ENCODE measurements around the gene CMSS1.

Gene CMSS1

DNA sequence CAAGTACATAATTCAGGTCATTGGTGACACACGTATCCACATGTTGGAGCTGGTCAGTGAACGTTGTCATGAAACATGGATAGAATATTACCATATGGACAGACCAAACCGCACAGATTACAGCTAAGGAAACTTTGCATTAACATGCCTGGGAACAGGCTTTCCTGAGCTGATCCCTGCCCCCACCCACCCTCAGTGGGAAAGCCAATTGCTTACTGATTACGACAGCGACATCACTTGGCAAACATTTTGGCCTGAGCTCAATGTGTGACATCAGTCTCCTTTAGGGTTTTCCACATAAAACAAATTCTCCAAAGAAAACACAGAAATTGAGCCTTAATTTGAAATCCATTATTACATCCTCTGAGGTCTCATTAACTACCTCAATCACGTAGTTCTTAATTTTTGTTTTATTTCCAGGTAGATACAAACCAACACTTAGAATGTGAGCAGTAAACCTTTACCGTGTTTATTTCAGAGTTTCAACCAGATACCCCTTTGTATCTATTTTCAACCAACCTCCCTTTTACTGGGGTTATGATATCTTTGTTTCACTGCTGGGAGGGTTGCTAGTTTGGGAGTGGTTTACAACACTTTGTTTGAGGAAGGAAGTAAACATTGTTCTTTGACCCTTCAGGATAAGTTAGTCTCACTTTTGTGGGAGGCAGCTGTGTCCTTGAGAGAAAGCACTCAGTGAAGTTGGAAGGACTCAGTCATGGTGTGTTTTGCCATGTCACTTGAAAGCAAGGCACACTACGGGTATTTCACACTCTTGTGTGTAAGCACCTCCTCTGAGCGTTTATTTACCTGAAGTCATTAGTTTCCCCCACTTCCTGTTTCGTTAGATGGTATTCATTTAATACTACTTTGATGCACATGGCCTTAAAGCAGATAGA, 103.1 kb downstream of the CMSS1 start:
- Histone ChIP-seq H3K4me3 (ENCODE audit: low read depth, low read length, poor library complexity, severe bottlenecking) (no peak overlapping the region), H3K4me2 (ENCODE audit: low read length) (no peak overlapping the region), H3K36me3 (ENCODE audit: insufficient read depth, low read length) (no peaks in the 10 kb centered on the region), H3K27ac (ENCODE audit: low read depth, low read length, poor library complexity, severe bottlenecking) (no peak overlapping the region), H3K4me1 (ENCODE audit: insufficient read depth, low read length, severe bottlenecking) (peaks cover 7% of the 10 kb centered on the region), H3K79me2 (ENCODE audit: insufficient read depth, low read length) (no peaks in the 10 kb centered on the region), H3K27me3 (ENCODE audit: insufficient read depth, low read length) (no peaks in the 10 kb centered on the region), H3K9ac (ENCODE audit: low read length) (no peak overlapping the region), H3K9me3 (ENCODE audit: low read length) (no peaks in the 10 kb centered on the region), H3K9me2 (ENCODE audit: low read depth, low read length) (no peaks in the 10 kb centered on the region), H4K20me1 (ENCODE audit: insufficient read depth, low read length) (no peaks in the 10 kb centered on the region), H3F3A (ENCODE audit: insufficient read depth, low read length) (no peaks in the 10 kb centered on the region), H2AFZ (ENCODE audit: low read length) (no peak overlapping the region)
- TF ChIP-seq EZH2 (IDR thresholded peaks at IDR 0.05; ENCODE audit: borderline replicate concordance, low read length) = no peak
- TF ChIP-seq, protein P1, sequence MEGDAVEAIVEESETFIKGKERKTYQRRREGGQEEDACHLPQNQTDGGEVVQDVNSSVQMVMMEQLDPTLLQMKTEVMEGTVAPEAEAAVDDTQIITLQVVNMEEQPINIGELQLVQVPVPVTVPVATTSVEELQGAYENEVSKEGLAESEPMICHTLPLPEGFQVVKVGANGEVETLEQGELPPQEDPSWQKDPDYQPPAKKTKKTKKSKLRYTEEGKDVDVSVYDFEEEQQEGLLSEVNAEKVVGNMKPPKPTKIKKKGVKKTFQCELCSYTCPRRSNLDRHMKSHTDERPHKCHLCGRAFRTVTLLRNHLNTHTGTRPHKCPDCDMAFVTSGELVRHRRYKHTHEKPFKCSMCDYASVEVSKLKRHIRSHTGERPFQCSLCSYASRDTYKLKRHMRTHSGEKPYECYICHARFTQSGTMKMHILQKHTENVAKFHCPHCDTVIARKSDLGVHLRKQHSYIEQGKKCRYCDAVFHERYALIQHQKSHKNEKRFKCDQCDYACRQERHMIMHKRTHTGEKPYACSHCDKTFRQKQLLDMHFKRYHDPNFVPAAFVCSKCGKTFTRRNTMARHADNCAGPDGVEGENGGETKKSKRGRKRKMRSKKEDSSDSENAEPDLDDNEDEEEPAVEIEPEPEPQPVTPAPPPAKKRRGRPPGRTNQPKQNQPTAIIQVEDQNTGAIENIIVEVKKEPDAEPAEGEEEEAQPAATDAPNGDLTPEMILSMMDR (IDR thresholded peaks at IDR 0.05; ENCODE audit: low read length) = no peak

GRCh38 chr3:99921377-99921695, 103.7 kb downstream of the CMSS1 start:
- Histone ChIP-seq H3K79me2 (ENCODE audit: insufficient read depth, low read length) (no peaks in the 10 kb centered on the region), H2AFZ (ENCODE audit: low read length) (no peak overlapping the region), H4K20me1 (ENCODE audit: insufficient read depth, low read length) (no peaks in the 10 kb centered on the region), H3K4me2 (ENCODE audit: low read length) (no peak overlapping the region), H3K27me3 (ENCODE audit: insufficient read depth, low read length) (no peaks in the 10 kb centered on the region), H3K9ac (ENCODE audit: low read length) (no peak overlapping the region), H3K9me2 (ENCODE audit: low read depth, low read length) (no peaks in the 10 kb centered on the region), H3K4me1 (ENCODE audit: insufficient read depth, low read length, severe bottlenecking) (peaks cover 7% of the 10 kb centered on the region), H3K9me3 (ENCODE audit: low read length) (no peaks in the 10 kb centered on the region), H3K4me3 (ENCODE audit: low read depth, low read length, poor library complexity, severe bottlenecking) (no peak overlapping the region), H3K27ac (ENCODE audit: low read depth, low read length, poor library complexity, severe bottlenecking) (no peak overlapping the region), H3F3A (ENCODE audit: insufficient read depth, low read length) (no peaks in the 10 kb centered on the region), H3K36me3 (ENCODE audit: insufficient read depth, low read length) (no peaks in the 10 kb centered on the region)
- TF ChIP-seq, protein P1 (IDR thresholded peaks at IDR 0.05; ENCODE audit: low read length) = no peak
- TF ChIP-seq EZH2 (IDR thresholded peaks at IDR 0.05; ENCODE audit: borderline replicate concordance, low read length) = no peak

GRCh38 chr3:99921986-99922385, 104.3 kb downstream of the CMSS1 start:
- Histone ChIP-seq H3K9me3 (ENCODE audit: low read length) (no peaks in the 10 kb centered on the region), H2AFZ (ENCODE audit: low read length) (no peak overlapping the region), H3K27ac (ENCODE audit: low read depth, low read length, poor library complexity, severe bottlenecking) (no peak overlapping the region), H3K79me2 (ENCODE audit: insufficient read depth, low read length) (no peaks in the 10 kb centered on the region), H3K27me3 (ENCODE audit: insufficient read depth, low read length) (no peaks in the 10 kb centered on the region), H3K4me2 (ENCODE audit: low read length) (no peak overlapping the region), H3K4me3 (ENCODE audit: low read depth, low read length, poor library complexity, severe bottlenecking) (no peak overlapping the region), H4K20me1 (ENCODE audit: insufficient read depth, low read length) (no peaks in the 10 kb centered on the region), H3K4me1 (ENCODE audit: insufficient read depth, low read length, severe bottlenecking) (peaks cover 7% of the 10 kb centered on the region), H3F3A (ENCODE audit: insufficient read depth, low read length) (no peaks in the 10 kb centered on the region), H3K9me2 (ENCODE audit: low read depth, low read length) (no peaks in the 10 kb centered on the region), H3K36me3 (ENCODE audit: insufficient read depth, low read length) (no peaks in the 10 kb centered on the region), H3K9ac (ENCODE audit: low read length) (no peak overlapping the region)
- TF ChIP-seq, protein P1 (IDR thresholded peaks at IDR 0.05; ENCODE audit: low read length) = no peak
- no peak for TF ChIP-seq EZH2 (IDR thresholded peaks at IDR 0.05; ENCODE audit: borderline replicate concordance, low read length)

All from OCI-LY1 (cell line).